NCI-H69 (cell line): ENCODE results near the gene KRTAP9-4.
A peak's percentile ranks its signal among the peaks of the same experiment; 100 is the strongest.
"Not testable (repeated sequence)": the region's sequence is repeated elsewhere in the genome, so short reads cannot be mapped to it uniquely, and the experiment has no call there.

ENCODE experiments used
- DNase-seq: peaks from one replicate; lab custom pipeline; 2025; lab: John Stamatoyannopoulos, UW

The KRTAP9-4 gene, protein sequence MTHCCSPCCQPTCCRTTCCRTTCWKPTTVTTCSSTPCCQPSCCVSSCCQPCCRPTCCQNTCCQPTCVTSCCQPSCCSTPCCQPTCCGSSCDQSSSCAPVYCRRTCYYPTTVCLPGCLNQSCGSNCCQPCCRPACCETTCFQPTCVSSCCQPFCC

DNA sequence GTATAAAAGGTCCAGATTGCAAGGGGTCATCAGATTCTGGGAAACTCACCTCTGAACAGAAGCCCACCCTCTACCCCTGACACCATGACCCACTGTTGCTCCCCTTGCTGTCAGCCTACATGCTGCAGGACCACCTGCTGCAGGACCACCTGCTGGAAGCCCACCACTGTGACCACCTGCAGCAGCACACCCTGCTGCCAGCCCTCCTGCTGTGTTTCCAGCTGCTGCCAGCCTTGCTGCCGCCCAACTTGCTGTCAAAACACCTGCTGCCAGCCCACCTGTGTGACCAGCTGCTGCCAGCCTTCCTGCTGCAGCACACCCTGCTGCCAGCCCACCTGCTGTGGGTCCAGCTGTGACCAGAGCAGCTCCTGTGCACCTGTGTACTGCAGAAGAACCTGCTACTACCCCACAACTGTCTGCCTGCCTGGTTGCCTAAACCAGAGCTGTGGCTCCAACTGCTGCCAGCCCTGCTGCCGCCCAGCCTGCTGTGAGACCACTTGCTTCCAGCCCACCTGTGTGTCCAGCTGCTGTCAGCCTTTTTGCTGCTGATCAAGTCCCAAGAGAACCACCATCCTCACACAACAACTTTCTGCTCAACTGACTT lies at the start of gene KRTAP9-4:
Gene KRTAP9-4 (plus strand): TSS at position 51 of the 604 bp plus-strand sequence. CDS start 34 bp downstream, at position 85.
- peak; percentile 1 for DNase-seq

DNA sequence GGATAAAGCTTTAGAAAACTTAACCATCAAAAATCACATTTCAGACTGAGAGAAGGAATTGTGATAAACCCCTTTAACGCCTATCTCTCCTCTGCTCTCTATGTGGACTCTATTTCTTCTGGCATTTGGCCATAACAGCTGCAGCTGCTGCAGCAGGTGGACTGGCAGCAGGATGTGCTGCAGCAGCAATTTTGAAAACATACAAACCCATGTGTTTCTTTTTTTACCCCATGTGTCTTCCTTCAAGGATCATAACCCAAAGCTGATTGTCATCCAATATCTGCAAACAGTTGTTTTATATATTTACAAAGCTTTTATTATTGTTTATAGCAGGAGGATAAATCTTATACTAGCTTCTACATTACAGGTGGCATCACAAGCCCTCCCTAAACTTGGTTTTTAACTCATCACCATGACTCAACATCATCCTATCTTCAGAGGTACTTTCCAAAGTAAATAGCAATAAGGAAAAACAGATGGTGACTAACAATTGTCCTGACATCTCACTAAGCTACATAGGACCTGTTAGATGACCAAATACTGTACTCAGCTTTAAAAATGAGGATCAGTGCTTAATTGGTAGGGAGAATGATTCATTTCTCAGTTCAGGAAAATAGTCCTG lies 37.5 kb upstream of the KRTAP9-4 start:
- DNase-seq = peak; percentile 42

DNA sequence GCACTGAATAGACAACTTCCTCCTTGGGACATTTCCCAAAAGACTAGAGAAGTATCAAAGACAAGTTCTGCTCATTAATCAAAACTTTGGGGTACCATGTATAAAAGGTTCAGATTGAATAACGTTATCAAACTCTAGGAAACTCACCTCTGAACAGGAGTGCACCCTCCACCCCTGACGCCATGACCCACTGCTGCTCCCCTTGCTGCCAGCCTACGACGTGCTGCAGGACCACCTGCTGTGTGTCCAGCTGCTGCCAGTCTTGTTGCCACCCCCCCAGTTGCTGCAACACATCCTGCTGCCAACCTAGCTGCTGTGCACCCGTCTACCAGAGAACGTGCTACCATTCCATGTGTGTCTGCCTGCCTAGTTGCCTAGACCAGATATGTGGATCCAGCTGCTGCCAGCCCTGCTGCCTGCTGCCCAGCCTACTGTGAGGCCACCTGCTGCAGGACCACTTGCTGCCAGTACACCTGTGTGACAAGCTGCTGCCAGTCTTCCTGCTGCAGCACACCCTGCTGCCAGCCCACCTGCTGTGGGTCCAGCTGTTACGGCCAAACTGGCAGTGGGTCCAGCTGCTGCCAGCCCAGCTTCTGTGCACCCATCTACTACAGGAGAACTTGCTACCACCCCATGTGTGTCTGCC lies 36.8 kb upstream of the KRTAP9-4 start:
- peak; percentile 62 for DNase-seq

DNA sequence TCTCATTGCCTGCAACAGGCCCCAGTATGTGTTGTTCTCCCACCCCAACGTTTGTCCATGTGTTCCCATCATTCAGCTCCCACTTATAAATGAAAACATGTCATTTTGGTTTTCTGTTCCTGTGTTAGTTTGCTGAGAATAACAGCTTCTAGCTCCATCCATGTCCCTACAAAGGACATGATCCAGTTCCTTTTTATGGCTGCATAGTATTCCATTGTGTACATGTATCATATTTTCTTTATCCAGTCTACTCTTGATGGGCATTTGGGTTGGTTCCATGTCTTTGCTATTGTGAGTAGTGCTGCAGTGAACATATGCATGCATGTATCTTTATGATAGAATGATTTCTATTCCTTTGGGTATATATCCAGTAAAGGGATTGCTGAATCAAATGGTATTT lies 33.8 kb upstream of the KRTAP9-4 start:
- DNase-seq = no peak

DNA sequence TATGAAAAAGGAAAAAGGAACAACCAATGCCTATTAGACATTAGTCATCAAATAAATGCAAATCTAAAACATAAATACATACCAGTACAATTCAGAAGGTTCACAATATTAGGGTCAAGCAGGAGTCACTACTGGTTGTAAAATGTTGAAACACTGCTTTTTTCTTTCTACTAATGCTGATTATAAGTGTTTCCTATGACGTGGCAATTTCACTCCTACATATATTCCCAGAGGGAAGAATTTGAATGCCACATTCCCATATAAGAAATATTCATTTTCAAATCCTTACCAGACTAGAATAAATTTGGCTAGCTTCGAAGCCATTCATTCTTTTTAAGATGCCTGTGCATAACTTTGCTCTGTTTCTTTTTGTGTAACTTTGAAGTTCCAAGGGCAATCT lies 25.7 kb upstream of the KRTAP9-4 start:
- DNase-seq = no peak

DNA sequence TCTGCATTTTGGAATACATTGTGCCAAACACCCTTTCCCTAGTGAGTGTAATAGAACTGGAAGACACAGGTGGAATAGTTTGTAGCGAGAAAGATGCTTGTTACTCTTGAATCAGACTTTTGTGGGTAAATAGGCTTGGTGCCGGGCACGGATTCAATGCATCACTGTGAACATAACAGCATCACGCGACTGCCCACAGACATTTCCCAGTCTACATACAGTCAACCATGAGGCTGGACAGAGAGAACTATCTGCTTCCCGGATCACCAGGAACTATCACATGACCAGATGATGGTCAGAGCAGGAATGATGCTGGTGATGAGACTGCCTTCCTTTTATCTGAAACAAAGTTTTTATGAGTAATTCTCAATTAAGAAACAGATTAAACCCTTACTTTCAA lies 23.4 kb upstream of the KRTAP9-4 start:
- DNase-seq = no peak

DNA sequence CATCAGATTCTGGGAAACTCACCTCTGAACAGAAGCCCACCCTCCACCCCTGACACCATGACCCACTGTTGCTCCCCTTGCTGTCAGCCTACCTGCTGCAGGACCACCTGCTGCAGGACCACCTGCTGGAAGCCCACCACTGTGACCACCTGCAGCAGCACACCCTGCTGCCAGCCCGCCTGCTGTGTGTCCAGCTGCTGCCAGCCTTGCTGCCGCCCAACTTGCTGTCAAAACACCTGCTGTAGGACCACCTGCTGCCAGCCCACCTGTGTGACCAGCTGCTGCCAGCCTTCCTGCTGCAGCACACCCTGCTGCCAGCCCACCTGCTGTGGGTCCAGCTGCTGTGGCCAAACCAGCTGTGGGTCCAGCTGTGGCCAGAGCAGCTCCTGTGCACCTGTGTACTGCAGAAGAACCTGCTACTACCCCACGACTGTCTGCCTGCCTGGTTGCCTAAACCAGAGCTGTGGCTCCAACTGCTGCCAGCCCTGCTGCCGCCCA lies 22.8 kb upstream of the KRTAP9-4 start, which contains the start of gene KRTAP9-2:
Gene KRTAP9-2 (plus strand): TSS at position 51 of the 498 bp plus-strand sequence. CDS start 7 bp downstream, at position 58.
- not testable (repeated sequence) for DNase-seq

DNA sequence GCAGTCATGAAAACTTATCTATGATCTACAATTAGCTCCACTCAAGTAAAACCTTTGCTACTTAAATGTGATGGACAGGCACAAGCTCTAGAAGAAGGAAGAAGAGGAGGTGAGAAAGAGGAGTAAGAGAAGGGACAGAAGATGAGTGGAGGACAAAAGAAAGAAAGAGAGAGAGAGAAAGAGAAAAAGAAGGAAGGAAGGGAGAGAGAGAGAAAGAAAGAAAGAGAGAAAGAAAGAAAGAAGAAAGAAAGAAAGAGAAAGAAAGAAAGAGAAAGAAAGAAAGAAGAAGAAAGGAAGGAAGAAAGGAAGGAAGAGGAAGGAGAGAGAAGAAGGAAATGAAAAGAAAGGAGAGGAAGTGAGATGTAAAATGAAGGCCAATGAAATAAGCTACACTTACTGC lies 19.4 kb upstream of the KRTAP9-4 start:
- no peak for DNase-seq

DNA sequence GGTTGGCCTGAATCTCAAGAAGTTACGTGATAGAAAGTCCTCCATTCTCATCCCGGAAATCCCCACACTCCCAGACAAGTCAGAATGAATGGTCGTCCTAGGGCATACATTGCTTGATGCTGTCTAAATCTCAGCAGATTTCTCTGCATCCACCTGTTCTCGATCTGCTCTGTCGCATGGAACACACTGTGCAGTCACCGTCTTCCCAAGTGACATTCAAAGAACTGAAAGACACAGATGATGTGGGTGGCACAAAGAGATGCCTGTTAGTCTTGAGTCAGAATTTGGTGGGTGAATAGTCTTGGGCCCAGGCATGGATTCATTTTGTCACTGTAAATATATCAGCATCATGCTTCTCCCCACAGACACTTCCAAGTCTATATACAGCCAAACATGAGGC lies 17.8 kb upstream of the KRTAP9-4 start:
- DNase-seq = no peak

DNA sequence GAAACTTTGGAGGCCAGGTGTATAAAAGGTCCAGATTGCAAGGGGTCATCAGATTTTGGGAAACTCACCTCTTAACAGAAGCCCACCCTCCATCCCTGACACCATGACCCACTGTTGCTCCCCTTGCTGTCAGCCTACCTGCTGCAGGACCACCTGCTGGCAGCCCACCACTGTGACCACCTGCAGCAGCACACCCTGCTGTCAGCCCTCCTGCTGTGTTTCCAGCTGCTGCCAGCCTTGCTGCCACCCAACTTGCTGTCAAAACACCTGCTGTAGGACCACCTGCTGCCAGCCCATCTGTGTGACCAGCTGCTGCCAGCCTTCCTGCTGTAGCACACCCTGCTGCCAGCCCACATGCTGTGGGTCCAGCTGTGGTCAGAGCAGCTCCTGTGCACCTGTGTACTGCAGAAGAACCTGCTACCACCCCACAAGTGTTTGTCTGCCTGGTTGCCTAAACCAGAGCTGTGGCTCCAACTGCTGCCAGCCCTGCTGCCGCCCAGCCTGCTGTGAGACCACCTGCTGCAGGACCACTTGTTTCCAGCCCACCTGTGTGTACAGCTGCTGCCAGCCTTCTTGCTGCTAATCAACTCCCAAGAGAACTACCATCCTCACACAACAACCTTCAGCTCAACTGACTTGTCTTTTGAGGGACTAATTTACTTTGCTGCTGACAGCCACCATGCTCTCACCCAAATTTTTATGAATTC lies 16.9 kb upstream of the KRTAP9-4 start, which contains the start of gene KRTAP9-3:
Gene KRTAP9-3 (plus strand): TSS at position 51 of the 707 bp plus-strand sequence. CDS start 53 bp downstream, at position 104.
- DNase-seq = peak; percentile 2

DNA sequence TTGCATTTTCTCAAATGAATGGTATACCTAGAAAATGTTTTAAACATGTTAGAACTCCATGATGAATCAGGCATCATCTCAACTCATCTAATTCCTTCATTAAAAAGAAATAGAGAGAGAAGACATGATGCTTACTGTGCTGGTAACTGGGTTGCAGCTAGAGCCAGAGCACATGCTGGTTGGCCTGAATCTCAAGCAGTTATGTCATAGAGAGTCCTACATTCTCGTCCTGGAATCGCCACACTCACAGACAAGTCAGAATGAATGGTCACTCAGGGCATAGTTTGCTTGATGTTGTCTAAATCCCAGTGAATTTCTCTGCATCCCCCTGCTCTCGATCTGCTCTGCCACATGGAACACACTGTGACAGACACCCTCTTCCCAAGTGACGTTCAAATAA lies 12.4 kb upstream of the KRTAP9-4 start:
- not testable (repeated sequence) for DNase-seq

DNA sequence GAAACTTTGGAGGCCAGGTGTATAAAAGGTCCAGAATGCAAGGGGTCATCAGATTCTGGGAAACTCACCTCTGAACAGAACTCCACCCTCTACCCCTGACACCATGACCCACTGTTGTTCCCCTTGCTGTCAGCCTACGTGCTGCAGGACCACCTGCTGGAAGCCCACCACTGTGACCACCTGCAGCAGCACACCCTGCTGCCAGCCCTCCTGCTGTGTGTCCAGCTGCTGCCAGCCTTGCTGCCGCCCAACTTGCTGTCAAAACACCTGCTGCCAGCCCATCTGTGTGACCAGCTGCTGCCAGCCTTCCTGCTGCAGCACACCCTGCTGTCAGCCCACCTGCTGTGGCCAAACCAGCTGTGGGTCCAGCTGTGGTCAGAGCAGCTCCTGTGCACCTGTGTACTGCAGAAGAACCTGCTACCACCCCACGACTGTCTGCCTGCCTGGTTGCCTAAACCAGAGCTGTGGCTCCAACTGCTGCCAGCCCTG lies 11.5 kb upstream of the KRTAP9-4 start, which contains the start of gene KRTAP9-8:
Gene KRTAP9-8 (plus strand): TSS at position 51 of the 489 bp plus-strand sequence. CDS start 53 bp downstream, at position 104.
- DNase-seq = peak; percentile 7

DNA sequence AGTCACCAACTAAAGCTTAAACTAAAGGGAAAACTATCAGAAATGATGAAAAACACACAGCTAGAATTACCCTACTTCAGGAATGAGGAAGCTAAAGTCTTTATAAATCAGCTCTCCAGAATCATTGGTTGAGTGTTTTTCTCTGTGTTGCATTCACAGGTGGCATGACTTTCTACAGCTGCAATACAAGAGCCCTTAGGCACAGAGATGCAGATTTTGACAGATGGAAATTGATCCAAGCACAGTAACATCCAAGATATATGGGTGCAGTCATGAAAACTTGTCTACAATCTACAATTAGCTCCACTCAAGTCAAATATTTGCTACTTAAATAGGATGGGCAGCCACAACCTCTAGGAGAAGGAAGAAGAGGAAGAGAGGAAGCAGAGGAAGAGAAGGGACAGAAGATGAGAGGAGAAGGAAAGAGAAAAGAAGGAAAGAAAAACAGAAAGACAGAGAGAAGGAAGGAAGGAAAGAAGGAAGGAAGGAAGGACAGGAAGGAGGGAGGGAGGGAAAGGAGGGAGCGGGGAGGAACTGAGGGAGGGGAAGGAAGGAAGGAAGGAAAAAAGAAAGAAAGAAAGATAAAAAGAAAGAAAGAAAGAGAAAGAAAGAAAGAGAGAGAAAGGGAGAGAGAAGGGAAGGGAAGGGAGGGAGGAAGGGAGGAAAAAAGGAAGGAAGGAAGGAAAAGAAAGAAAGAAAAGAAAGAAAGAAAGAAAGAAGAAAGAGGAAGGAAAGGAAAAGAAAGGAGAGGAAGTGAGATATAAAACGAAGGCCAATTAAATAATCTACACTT lies 2.3 kb upstream of the KRTAP9-4 start:
- DNase-seq = not testable (repeated sequence)

DNA sequence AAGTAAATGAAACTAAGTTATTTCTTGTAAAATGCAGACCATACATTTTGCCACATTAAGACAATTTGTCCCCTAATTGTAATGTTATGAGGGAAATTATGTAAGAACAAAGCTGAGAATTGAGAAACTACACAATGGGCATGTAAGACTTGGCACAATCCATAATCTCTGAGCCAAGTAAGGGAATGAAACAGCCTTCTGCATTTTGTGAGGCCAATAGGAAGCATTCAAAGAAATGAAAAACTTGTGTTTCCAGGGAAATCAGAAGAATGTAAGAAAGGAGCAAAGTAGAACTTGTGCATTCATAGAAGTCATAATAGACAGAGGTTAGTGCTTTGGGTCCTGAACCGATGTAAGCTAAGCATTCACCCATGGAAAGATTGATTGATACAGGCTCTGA lies 1.8 kb downstream of the KRTAP9-4 start:
- no peak for DNase-seq

DNA sequence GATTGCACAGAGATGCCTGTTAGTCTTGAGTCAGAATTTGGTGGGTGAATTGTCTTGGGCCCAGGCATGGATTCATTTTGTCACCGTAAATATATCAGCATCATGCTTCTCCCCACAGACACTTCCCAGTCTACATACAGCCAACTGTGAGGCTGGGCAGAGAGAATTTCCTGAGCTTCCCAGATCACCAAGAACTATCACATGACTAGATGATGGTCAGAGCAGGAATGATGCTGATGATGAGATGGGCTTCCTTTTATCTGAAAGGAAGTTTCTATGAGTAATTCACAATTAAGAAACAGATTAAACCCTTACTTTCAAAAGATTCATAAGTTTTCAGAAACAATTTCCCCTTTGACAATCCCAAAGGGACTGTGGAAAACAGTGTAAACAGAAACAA lies 5.4 kb downstream of the KRTAP9-4 start:
- no peak for DNase-seq

DNA sequence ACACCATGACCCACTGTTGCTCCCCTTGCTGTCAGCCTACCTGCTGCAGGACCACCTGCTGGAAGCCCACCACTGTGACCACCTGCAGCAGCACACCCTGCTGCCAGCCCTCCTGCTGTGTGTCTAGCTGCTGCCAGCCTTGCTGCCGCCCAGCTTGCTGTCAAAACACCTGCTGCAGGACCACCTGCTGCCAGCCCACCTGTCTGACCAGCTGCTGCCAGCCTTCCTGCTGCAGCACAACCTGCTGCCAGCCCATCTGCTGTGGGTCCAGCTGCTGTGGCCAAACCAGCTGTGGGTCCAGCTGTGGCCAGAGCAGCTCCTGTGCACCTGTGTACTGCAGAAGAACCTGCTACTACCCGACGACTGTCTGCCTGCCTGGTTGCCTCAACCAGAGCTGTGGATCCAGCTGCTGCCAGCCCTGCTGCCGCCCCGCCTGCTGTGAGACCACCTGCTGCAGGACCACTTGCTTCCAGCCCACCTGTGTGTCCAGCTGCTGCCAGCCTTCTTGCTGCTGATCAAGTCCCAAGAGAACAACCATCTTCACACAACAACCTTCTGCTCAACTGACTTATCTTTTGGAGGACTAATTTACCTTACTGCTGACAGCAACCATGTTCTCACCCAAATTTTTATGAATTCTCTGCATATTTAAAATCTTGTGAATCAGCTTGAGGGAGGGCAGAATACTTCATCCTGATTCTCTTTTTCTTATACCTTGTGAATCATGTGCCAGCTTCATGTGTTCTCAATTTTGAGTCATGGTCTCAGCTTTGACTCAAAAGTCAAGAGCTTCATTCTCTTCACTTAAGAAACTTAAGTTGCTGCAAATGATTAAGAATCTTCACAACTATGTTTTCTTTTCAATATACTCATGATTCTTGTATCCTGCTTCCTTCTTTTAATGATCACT lies 6.1 kb downstream of the KRTAP9-4 start, which contains the start of gene KRTAP9-9:
Gene KRTAP9-9 (plus strand): TSS at position 4 of the 910 bp plus-strand sequence.
- not testable (repeated sequence) for DNase-seq

DNA sequence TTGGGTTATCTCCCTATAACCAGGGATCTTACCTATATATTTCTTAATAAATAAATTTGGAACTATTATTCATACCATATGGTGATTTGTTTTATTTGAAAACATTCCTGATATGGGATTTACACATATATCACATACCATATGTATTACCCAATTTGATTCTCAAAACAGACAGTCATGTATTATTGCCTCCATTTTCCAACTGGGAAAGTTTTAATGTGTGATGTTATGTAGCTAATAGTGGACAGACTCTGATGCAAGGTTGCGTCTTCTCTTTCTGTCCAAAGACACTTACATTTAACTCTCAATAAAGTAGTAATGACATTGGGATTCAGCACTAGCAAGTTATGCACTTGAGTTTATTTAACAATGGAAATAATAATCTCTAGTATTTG lies 6.8 kb downstream of the KRTAP9-4 start:
- no peak for DNase-seq

DNA sequence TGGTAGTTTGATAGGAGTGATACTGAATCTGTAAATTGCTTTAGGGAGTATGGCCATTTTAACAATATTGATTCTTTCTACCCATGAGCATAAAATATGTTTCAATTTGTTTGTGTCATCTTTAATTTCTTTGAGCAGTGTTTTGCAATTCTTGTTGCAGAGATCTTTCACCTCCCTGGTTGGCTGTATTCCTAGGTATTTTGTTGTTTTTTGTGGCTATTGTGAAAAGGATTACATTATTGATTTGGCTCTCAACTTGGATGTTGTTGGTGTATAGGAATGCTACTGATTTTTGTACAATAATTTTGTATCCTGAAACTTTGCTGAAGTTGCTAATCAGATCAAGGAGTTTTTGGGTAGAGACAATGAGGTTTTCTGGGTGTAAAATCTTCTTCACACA lies 8.9 kb downstream of the KRTAP9-4 start:
- no peak for DNase-seq

DNA sequence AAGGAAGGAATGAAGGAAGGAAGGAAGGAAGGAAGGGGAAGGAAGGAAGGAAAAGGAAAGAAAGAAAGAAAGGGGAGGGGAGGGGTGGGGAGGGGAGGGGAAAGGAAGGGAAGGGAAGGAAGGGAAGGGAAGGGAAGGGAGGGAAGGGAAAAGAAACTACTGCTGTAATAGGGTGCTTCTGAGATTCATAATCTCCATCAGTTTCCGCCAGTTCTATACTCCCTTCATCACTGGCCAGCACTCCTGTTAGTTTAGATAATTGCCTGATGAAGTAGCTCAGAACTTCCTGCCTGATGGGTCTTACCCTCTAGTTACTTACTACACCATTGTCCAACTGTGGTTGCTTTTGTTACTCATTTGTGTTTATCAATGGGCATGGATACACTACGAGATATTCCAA lies 13.7 kb downstream of the KRTAP9-4 start:
- no peak for DNase-seq

DNA sequence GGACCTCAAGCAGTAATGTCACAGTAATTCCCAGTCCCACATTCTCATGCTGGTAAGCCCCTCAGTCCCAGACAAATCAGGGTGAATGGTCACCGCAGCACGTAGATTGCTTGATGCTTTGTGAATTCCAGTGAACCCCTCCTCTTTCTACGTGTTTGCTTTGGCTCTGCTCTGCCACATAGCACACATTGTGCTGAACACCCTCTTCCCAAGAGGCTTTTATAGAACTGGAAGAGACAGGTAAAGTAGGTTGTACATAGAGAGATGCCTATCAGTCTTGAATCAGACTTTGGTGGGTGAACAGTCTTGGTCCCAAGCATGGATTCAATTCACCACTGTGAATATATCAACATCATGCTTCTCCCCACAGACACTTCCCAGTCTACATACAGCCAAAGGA lies 15.1 kb downstream of the KRTAP9-4 start:
- no peak for DNase-seq
